ENCODE measurements around the gene SEMA3G. TPM values are rescaled to one million over a fixed set of nuclear protein-coding genes. Genes with fewer than 3 reads are reported as not detected.

Gene SEMA3G
- polyA plus RNA-seq, 1 experiment, result not detected

DNA sequence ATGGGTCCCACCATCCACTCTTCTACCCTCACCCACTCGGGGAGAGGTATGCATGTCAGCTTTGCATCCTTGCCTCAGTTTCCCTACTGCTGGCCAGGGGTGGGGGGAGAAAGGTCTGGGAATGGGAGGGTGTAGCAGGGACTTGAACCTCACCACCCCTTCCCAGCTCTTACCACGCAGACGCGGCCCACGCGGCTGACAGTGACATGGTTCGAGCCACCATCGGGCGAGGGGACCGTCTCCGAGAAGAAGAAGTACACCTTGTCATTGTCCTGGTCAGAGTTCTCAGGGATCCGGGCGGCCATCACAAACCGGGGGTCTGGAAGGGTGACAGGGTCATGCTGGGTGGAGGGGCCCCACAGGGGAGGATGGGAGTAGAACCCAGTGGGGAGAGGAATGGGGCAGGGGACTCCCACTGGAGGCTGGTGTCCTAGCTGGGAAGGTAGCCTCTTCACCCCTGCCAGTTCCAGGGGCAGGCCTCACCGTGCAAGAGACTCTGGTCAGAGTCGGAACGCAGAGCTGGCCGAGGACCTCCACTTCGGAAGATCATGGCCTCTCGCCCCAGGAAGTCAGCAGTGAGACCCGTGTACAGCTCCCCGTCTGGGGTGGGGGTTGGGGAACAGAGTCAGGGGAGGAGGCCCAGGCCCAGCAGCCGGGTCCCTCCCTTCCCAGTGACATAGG is 3.7 kb downstream of the SEMA3G start:
- Histone ChIP-seq H3K36me3 (ENCODE audit: control insufficient read depth, insufficient read depth, low read length) (no peaks in the 10 kb centered on the region), H3K4me3 (ENCODE audit: low read depth, low read length) (no peak overlapping the region), H3K27me3 (ENCODE audit: control insufficient read depth, insufficient read depth, low read length) (no peaks in the 10 kb centered on the region)
- POLR2A ChIA-PET, result no interaction called here
- CTCF ChIA-PET, result interaction anchor here (0.8 to 2.0 kb wide), 4 partner anchors 10 to 29 kb away, joined by 3 to 15 read pairs (median 6); no protein-coding TSS in a partner anchor
- no peak for DNase-seq (ENCODE audit: low read depth)
- TF ChIP-seq, protein P1, sequence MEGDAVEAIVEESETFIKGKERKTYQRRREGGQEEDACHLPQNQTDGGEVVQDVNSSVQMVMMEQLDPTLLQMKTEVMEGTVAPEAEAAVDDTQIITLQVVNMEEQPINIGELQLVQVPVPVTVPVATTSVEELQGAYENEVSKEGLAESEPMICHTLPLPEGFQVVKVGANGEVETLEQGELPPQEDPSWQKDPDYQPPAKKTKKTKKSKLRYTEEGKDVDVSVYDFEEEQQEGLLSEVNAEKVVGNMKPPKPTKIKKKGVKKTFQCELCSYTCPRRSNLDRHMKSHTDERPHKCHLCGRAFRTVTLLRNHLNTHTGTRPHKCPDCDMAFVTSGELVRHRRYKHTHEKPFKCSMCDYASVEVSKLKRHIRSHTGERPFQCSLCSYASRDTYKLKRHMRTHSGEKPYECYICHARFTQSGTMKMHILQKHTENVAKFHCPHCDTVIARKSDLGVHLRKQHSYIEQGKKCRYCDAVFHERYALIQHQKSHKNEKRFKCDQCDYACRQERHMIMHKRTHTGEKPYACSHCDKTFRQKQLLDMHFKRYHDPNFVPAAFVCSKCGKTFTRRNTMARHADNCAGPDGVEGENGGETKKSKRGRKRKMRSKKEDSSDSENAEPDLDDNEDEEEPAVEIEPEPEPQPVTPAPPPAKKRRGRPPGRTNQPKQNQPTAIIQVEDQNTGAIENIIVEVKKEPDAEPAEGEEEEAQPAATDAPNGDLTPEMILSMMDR (IDR thresholded peaks at IDR 0.05; ENCODE audit: insufficient read depth, low read depth, low read length), result no peak

DNA sequence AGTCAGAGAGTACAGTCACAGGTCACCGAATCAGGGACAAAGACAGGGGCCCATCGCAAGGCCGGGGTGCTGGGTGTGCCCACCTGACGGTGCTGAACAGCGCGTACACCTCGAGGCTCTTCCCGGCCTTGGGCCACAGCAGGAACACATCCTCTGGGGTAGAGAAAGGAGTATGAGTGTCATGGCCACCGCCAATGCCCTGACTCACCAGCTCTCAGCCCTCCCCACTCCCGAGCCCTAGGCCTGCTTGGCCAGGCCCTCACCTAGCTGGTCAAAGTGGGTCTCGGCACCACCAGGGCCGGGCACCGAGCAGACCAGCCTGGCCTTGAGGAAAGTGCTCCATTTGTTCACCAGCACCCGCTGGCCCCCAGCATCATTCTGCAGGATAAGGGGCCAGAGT is 4.2 kb downstream of the SEMA3G start:
- POLR2A ChIA-PET, result no interaction called here
- Histone ChIP-seq H3K36me3 (ENCODE audit: control insufficient read depth, insufficient read depth, low read length) (no peaks in the 10 kb centered on the region), H3K4me3 (ENCODE audit: low read depth, low read length) (no peak overlapping the region), H3K27me3 (ENCODE audit: control insufficient read depth, insufficient read depth, low read length) (no peaks in the 10 kb centered on the region)
- CTCF ChIA-PET, result interaction anchor here (1.7 to 2.0 kb wide), 2 partner anchors 12 to 28 kb away, joined by 7 to 15 read pairs; no protein-coding TSS in a partner anchor
- TF ChIP-seq, protein P1 (IDR thresholded peaks at IDR 0.05; ENCODE audit: insufficient read depth, low read depth, low read length), result no peak
- DNase-seq (ENCODE audit: low read depth), result no peak

GRCh38 chr3:52440249-52440551 is 4.7 kb downstream of the SEMA3G start:
- Histone ChIP-seq H3K4me3 (ENCODE audit: low read depth, low read length) (no peak overlapping the region), H3K36me3 (ENCODE audit: control insufficient read depth, insufficient read depth, low read length) (no peaks in the 10 kb centered on the region), H3K27me3 (ENCODE audit: control insufficient read depth, insufficient read depth, low read length) (no peaks in the 10 kb centered on the region)
- POLR2A ChIA-PET, result no interaction called here
- CTCF ChIA-PET, result interaction anchor here (1.5 to 2.0 kb wide), 3 partner anchors 12 to 28 kb away, joined by 4 to 15 read pairs (median 7); no protein-coding TSS in a partner anchor
- no peak for DNase-seq (ENCODE audit: low read depth)
- TF ChIP-seq, protein P1 (IDR thresholded peaks at IDR 0.05; ENCODE audit: insufficient read depth, low read depth, low read length), result no peak

DNA sequence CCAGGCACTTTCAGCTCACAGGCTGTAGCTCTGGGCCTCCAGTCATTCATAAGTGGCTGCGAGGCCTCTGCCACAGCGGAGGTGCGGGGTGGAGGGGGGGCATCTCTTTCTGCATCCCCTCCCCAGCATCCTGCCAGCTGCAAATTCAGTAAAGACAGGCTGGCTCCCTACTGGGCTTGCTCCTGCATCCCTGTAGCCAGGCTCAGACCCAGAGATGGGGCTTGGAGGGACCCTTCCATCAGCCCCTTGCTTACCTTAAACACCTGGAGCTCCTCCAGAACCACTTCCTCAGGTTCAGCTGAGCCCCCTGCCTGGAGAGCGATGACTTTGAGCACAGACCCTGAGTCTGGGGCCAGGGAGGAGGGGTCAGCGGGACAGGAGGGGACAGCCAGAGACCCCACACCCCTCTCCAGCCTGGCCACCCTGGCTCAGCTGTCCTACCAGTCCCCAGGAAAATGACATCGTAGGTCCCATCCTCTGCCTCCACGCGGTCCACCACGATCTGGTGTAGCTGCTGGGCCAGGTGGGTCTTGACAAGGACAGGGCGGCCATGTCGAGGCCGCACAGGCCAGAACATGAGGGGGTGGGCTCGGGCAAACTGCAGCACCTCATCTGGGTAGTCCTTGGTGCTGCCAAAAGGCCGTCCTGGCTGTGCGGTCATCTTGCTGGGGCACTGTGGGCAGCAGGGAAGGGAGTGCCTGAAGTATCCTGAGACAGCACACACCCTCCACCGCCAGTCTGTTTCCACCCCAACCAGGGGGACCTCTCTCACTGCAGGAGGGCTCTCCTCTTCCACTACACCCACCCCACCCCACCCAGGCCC is 5.3 kb downstream of the SEMA3G start:
- ChIA-PET POLR2A (no interaction called here), CTCF (interaction anchor here (1.0 to 16.0 kb wide), 5 partner anchors 9 to 32 kb away, joined by 3 to 445 read pairs (median 4); partner anchors contain the start of genes SEMA3G and TNNC1)
- Histone ChIP-seq H3K4me3 (ENCODE audit: low read depth, low read length) (no peak overlapping the region), H3K36me3 (ENCODE audit: control insufficient read depth, insufficient read depth, low read length) (no peaks in the 10 kb centered on the region), H3K27me3 (ENCODE audit: control insufficient read depth, insufficient read depth, low read length) (peaks cover 3% of the 10 kb centered on the region; the same call in 1 of the 2 replicates)
- TF ChIP-seq, protein P1 (IDR thresholded peaks at IDR 0.05; ENCODE audit: insufficient read depth, low read depth, low read length), result no peak
- DNase-seq (ENCODE audit: low read depth), result no peak

All from BJ (cell line).